Liver (tissue), 3 donors: ENCODE results near the gene USP33.

Source experiments
- ATF3 ChIP-seq: IDR thresholded peaks from 2 replicates; pipeline ENCODE4 v1.6.1; 2016; ENCODE audit warnings: antibody characterized with exemption
- CTCF ChIP-seq: fragments of 150-350 bp; IDR thresholded peaks from 2 replicates; pipeline ENCODE4 v1.5.1; 2017; ENCODE audit warnings: improper control_type of control experiment, low read depth, low read length; ENCODE audit not compliant: missing input control
- EGR1 ChIP-seq, 2 donors: IDR thresholded peaks; 2 replicates each; pipeline ENCODE4 v1.6.1; 2016 to 2018; ENCODE audit warnings: antibody characterized with exemption in 2 of 2, low read depth in 2 of 2
- FOXA1 ChIP-seq: IDR thresholded peaks from 2 replicates; pipeline ENCODE4 v1.6.1; 2016; ENCODE audit warnings: antibody characterized with exemption
- JUND ChIP-seq, 2 donors: IDR thresholded peaks; 2 replicates each; pipeline ENCODE4 v1.6.1; 2016; ENCODE audit warnings: antibody characterized with exemption in 2 of 2
- RAD21 ChIP-seq, 2 donors: IDR thresholded peaks; 2 replicates each; pipeline ENCODE4 v1.6.1; 2016; ENCODE audit warnings: antibody characterized with exemption in 2 of 2, mild to moderate bottlenecking in 2 of 2
- SP1 ChIP-seq: IDR thresholded peaks from 2 replicates; pipeline ENCODE4 v1.6.1; 2018; ENCODE audit warnings: antibody characterized with exemption, mild to moderate bottlenecking
- TAF1 ChIP-seq: conservative IDR thresholded peaks from 2 replicates; pipeline ENCODE4 v1.6.1; 2016; ENCODE audit warnings: antibody characterized with exemption, mild to moderate bottlenecking
- ZBTB33 ChIP-seq: IDR thresholded peaks from 2 replicates; pipeline ENCODE4 v1.6.1; 2016; ENCODE audit warnings: antibody characterized with exemption
- TF ChIP-seq, protein P1 (sequence below): IDR thresholded peaks from 2 replicates; pipeline ENCODE4 v1.6.1; 2016; ENCODE audit warnings: antibody characterized with exemption
- donor health status: healthy.
- donor health status: healthy.

GRCh38 chr1:77670330-77670729 is 89.3 kb downstream of the USP33 start:
- TF ChIP-seq CTCF (no peak), RAD21 (IDR thresholded peaks at IDR 0.05) (no peak), FOXA1 (no peak), ZBTB33 (no peak), TAF1 (no peak), ATF3 (no peak), JUND (IDR thresholded peaks at IDR 0.05) (no peak), EGR1 (IDR thresholded peaks at IDR 0.05; ENCODE audit: low read depth in 2 of 2) (no peak), SP1 (no peak)
- TF ChIP-seq, protein P1, sequence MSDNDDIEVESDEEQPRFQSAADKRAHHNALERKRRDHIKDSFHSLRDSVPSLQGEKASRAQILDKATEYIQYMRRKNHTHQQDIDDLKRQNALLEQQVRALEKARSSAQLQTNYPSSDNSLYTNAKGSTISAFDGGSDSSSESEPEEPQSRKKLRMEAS: no peak
